Epidermal melanocyte (primary cell): ENCODE measurements around the gene TEDC2.

Experiments
- DNase-seq: peaks from one replicate; pipeline ENCODE4 v3.0.0; 2011; ENCODE audit warnings: low spot score; ENCODE audit not compliant: insufficient read length

TEDC2 gene

GRCh38 chr16:2494616-2495015, 34.7 kb downstream of the TEDC2 start:
- no peak for DNase-seq

- no peak for DNase-seq
These were observed 35.1 kb downstream of the TEDC2 start for GRCh38 chr16:2495041-2495440.

- no peak for DNase-seq
These were observed 36.6 kb downstream of the TEDC2 start for GRCh38 chr16:2496223-2497115.

- no peak for DNase-seq
These were observed 37.3 kb downstream of the TEDC2 start for GRCh38 chr16:2497116-2497630.

GRCh38 chr16:2497695-2498484, 38.0 kb downstream of the TEDC2 start:
- DNase-seq = no peak

GRCh38 chr16:2498531-2499253, 38.8 kb downstream of the TEDC2 start:
- no peak for DNase-seq

GRCh38 chr16:2499454-2499853, 39.5 kb downstream of the TEDC2 start:
- DNase-seq = no peak

- no peak for DNase-seq
These were observed 40.1 kb downstream of the TEDC2 start for GRCh38 chr16:2499890-2500429.

GRCh38 chr16:2500430-2500917, 40.6 kb downstream of the TEDC2 start:
- no peak for DNase-seq

- DNase-seq = peak; percentile 84
These were observed 41.2 kb downstream of the TEDC2 start for GRCh38 chr16:2500918-2501750.

- DNase-seq = no peak
These were observed 42.3 kb downstream of the TEDC2 start for GRCh38 chr16:2501946-2502895.

- no peak for DNase-seq
These were observed 45.8 kb downstream of the TEDC2 start for GRCh38 chr16:2505695-2506094.

- no peak for DNase-seq
These were observed 47.2 kb downstream of the TEDC2 start for GRCh38 chr16:2507052-2507659.

- no peak for DNase-seq
These were observed 47.8 kb downstream of the TEDC2 start for GRCh38 chr16:2507665-2508064.

GRCh38 chr16:2508722-2509400, 49.0 kb downstream of the TEDC2 start:
- DNase-seq = no peak

- DNase-seq = no peak
These were observed 51.4 kb downstream of the TEDC2 start for GRCh38 chr16:2511128-2511800.

GRCh38 chr16:2511996-2512734, 52.3 kb downstream of the TEDC2 start:
- no peak for DNase-seq
